Suprapubic skin (tissue), 4 donors: Measurements from ENCODE around the gene CLEC16A. TPM values are rescaled to one million over a fixed set of nuclear protein-coding genes. Genes with fewer than 3 reads are reported as not detected.

ENCODE experiments used
- DNase-seq, 2 donors: peaks; one replicate each; pipeline ENCODE4 v3.0.0-alpha.2; 2019; ENCODE audit warnings: low spot score in 2 of 2
- H3K27ac ChIP-seq: fragments of 200-600 bp; sonication (generic); one replicate; pipeline ENCODE4 v1.5.1; 2019
- H3K27me3 ChIP-seq: fragments of 200-600 bp; sonication (generic); one replicate; pipeline ENCODE4 v1.5.1; 2019
- H3K36me3 ChIP-seq: fragments of 200-600 bp; sonication (generic); one replicate; pipeline ENCODE4 v1.5.1; 2019
- H3K4me1 ChIP-seq: fragments of 200-600 bp; sonication (generic); one replicate; pipeline ENCODE4 v1.5.1; 2019
- H3K4me3 ChIP-seq: fragments of 200-600 bp; sonication (generic); one replicate; pipeline ENCODE4 v1.5.1; 2019; ENCODE audit warnings: mild to moderate bottlenecking
- H3K9me3 ChIP-seq: fragments of 200-600 bp; sonication (generic); one replicate; pipeline ENCODE4 v1.5.1; 2019
- EP300 ChIP-seq: sonication (generic); formaldehyde crosslinking; IDR thresholded peaks from one replicate; pipeline ENCODE4 v1.6.1; 2017; ENCODE audit warnings: antibody characterized with exemption
- POLR2A ChIP-seq, 2 donors: fragments of 450-650 bp; IDR thresholded peaks; one replicate each; pipeline ENCODE4 v1.6.1; 2017; ENCODE audit warnings: antibody characterized with exemption in 2 of 2, mild to moderate bottlenecking in 2 of 2, moderate library complexity in 2 of 2
- POLR2AphosphoS5 ChIP-seq, 3 donors: sonication (generic); formaldehyde crosslinking; IDR thresholded peaks; one replicate each; pipeline ENCODE4 v1.6.1; 2017; ENCODE audit warnings: antibody characterized with exemption in 3 of 3
- WGBS: methylation state at CpG from one replicate; pipeline ENCODE4 v1.1.5; 2018; 5-methylcytosine and 5-hydroxymethylcytosine counted together
- total RNA-seq, 4 donors: library from RNA; depleted of rRNA; stranded (reverse); fragments of >200 nt; gene quantifications; one replicate each; pipeline ENCODE4 v1.1.0, GENCODE V29; 2016
- TF ChIP-seq, protein P1 (sequence below), 2 donors: fragments of 200-600 bp in 1 of 2; fragments of 450-650 bp in 1 of 2; sonication (generic) in 1 of 2; IDR thresholded peaks; one replicate each; pipeline ENCODE4 v1.5.1; 2016 to 2019; ENCODE audit warnings: antibody characterized with exemption in 2 of 2, mild to moderate bottlenecking in 1 of 2, moderate library complexity in 1 of 2

The CLEC16A gene
- total RNA-seq, 4 donors from 2014 or later, result 37.2 to 62.3 (median 39.0) TPM

DNA sequence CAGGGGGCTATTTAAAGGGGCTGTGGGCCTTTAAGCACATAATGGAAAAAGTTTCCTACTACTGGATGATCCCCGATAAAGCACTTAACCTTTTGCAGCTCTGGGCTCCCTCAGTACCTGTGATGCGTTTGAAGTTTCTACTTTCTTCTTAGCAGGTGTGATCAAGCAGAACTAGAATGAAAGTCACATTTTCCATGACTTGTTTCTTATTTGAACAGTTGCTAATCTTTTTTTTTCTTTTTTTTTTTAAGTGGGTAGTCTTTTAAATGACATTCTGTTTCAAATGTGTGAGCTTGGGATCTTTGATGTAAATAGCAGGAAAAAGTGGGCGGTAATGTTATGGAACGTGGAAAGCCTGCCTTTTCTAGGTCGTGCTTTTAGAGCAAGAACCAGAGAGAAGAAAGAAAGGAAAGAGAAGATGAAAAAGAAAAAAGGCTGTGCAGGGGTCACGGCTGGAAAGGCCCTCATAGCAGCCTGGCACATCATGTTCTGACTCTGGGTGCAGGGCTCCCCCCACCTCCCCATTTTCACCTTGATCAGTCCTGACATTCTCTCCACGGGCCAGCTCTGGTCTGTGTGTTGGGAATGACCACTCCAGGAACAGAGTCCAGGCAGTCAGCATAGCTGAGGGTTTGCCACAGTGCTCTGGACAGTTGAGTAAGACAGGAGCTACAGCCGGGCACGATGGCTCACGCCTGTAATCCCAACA is 150.6 kb downstream of the CLEC16A start:
- no peak for DNase-seq
- no peaks in the 10 kb centered on the region for H3K27me3 ChIP-seq
- H3K27ac ChIP-seq, result no peak overlapping the region
- H3K4me1 ChIP-seq, result peaks cover 33% of the 10 kb centered on the region
- WGBS, result 85% methylated on average over 10 of the region's 10 CpGs
- H3K9me3 ChIP-seq, result no peaks in the 10 kb centered on the region
- H3K36me3 ChIP-seq, result no peaks in the 10 kb centered on the region
- H3K4me3 ChIP-seq, result no peak overlapping the region
- no peak for TF ChIP-seq POLR2A (IDR thresholded peaks at IDR 0.05)
- TF ChIP-seq, protein P1, sequence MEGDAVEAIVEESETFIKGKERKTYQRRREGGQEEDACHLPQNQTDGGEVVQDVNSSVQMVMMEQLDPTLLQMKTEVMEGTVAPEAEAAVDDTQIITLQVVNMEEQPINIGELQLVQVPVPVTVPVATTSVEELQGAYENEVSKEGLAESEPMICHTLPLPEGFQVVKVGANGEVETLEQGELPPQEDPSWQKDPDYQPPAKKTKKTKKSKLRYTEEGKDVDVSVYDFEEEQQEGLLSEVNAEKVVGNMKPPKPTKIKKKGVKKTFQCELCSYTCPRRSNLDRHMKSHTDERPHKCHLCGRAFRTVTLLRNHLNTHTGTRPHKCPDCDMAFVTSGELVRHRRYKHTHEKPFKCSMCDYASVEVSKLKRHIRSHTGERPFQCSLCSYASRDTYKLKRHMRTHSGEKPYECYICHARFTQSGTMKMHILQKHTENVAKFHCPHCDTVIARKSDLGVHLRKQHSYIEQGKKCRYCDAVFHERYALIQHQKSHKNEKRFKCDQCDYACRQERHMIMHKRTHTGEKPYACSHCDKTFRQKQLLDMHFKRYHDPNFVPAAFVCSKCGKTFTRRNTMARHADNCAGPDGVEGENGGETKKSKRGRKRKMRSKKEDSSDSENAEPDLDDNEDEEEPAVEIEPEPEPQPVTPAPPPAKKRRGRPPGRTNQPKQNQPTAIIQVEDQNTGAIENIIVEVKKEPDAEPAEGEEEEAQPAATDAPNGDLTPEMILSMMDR (IDR thresholded peaks at IDR 0.05), result no peak
- TF ChIP-seq EP300, result no peak

DNA sequence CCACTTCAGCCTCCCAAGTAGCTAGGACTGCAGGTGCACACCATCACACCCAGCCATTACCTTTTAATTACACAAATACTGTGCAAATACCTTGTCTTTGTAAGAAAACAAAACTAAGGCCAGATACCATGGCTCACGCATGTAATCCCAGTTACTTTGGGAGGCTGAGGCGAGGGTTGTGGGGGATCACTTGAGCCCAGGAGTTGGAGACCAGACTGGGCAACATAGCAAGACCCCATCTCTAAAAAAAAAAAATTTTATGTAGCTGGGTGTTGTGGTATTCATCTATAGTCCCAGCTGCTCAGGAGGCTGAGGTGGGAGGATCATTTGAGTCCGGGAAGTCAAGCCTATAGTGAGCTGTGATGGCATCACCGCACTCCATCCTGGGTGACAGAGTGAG is 151.6 kb downstream of the CLEC16A start:
- H3K4me3 ChIP-seq, result no peak overlapping the region
- no peaks in the 10 kb centered on the region for H3K27me3 ChIP-seq
- TF ChIP-seq EP300 (no peak), POLR2A (IDR thresholded peaks at IDR 0.05) (no peak), POLR2AphosphoS5 (IDR thresholded peaks at IDR 0.05) (no peak)
- TF ChIP-seq, protein P1 (IDR thresholded peaks at IDR 0.05), result no peak
- H3K27ac ChIP-seq, result no peak overlapping the region
- H3K36me3 ChIP-seq, result no peaks in the 10 kb centered on the region
- WGBS, result 100% methylated on average over 4 of the region's 4 CpGs
- H3K4me1 ChIP-seq, result peaks cover 41% of the 10 kb centered on the region
- DNase-seq, result no peak
- H3K9me3 ChIP-seq, result no peaks in the 10 kb centered on the region

DNA sequence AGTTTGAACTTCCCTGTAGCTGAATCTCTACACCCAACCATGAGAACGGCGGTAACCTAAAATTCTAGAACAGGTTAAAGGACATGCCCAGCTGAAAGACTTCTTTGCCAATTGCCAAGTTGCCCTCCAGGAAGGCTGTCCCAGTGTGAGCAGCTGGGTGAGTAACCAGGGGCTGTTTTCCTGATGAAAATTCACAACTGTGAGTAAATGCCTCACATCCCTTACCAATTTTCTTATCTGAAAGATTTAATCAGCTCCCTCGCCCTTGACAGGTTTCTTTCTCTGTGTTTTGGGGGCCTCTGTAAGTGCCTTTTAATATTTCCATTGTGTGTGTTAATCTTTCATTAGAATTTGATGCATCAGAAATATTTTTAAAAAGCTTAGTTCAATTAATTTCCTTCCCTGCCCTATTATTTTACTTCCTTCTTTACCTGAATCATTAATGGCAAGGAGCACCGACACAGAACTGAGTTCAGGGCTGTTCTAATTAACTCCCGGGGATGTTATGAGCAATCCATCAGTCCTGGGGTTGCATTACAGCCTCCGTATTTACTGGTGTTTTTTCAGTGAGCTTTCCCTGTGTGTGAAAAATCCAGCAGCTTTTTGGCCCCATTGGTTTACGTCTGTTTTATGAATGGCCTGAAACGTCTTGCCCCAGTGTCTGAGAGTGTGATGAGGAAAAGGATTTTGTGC is 152.9 kb downstream of the CLEC16A start:
- Histone ChIP-seq H3K9me3 (no peaks in the 10 kb centered on the region), H3K27ac (no peak overlapping the region), H3K4me3 (no peak overlapping the region), H3K4me1 (peaks cover 41% of the 10 kb centered on the region), H3K36me3 (no peaks in the 10 kb centered on the region), H3K27me3 (no peaks in the 10 kb centered on the region)
- WGBS, result 65% methylated on average over 8 of the region's 8 CpGs
- TF ChIP-seq EP300 (no peak), POLR2A (IDR thresholded peaks at IDR 0.05) (no peak), POLR2AphosphoS5 (IDR thresholded peaks at IDR 0.05) (no peak)
- TF ChIP-seq, protein P1 (IDR thresholded peaks at IDR 0.05), result no peak
- DNase-seq, result no peak

DNA sequence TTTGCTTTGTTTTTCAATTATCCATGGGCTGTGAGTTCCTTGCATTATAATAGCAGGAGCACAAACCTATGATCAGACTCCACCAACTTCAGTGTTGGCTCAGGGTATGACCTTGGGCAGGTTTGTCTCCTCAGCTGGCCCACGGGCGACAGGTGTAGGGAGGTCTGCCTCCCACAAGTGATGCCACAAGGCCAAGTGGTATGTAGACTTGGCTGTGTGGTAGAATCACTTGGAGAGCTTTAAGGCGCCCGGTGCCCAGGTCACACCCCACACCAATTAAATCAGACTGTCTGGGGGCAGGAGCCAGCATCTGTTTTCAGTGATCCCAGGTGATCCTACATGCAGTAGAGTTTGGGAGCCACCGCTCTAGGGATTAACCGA is 153.4 kb downstream of the CLEC16A start:
- H3K4me3 ChIP-seq, result no peak overlapping the region
- TF ChIP-seq POLR2A (IDR thresholded peaks at IDR 0.05) (no peak), POLR2AphosphoS5 (IDR thresholded peaks at IDR 0.05) (no peak), EP300 (no peak)
- TF ChIP-seq, protein P1 (IDR thresholded peaks at IDR 0.05), result no peak
- WGBS, result no CpG with 5 or more reads among the region's 6 CpGs
- H3K27ac ChIP-seq, result no peak overlapping the region
- H3K36me3 ChIP-seq, result no peaks in the 10 kb centered on the region
- no peaks in the 10 kb centered on the region for H3K9me3 ChIP-seq
- peaks cover 44% of the 10 kb centered on the region for H3K4me1 ChIP-seq
- no peak for DNase-seq
- H3K27me3 ChIP-seq, result no peaks in the 10 kb centered on the region

DNA sequence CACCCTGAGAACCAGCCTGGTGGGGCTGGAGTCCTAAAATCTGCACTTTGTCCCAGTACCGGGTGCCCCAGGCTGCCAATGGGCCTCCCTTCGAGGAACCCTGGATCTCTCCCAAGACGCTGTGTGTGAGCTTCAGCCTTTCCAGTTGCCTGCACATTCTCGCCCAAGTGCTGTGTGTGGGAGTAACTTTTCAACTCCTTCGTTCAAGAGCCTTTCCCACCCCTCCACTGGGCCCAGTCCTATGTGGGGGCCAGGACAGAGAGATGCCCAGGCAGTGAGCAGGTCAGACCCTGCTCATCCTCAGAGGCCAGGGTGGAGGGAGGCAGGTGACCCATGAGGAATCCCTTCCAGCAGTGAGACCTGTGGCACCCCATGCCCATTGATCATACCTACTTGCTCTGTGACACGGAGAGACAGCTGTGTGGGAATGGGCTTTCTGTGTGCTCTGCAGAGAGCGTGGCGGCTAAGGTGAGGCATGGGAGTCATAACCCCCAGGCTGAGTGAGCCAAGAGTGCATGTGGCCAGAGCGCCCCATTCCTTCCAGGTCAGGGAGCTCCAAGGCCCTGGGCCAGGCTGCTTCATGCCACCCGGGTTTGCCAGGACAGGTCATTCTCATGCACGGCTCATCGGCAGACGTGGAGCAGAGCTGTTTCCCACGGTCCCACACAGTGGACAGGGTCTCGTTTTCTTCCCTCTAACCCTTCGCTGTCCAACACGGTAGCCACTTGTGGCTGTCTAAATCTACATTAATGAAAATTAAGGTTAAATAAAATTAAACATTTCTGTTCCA is 154.4 kb downstream of the CLEC16A start:
- Histone ChIP-seq H3K27ac (no peak overlapping the region), H3K4me1 (peaks cover 35% of the 10 kb centered on the region)

More for the DNA sequence above, 154.4 kb downstream of the CLEC16A start:
- no peaks in the 10 kb centered on the region for H3K9me3 ChIP-seq
- 86% methylated on average over 14 of the region's 17 CpGs for WGBS
- H3K27me3 ChIP-seq, result no peaks in the 10 kb centered on the region
- no peak for DNase-seq
- H3K36me3 ChIP-seq, result no peaks in the 10 kb centered on the region
- TF ChIP-seq POLR2A (IDR thresholded peaks at IDR 0.05) (no peak), EP300 (no peak), POLR2AphosphoS5 (IDR thresholded peaks at IDR 0.05) (no peak)
- TF ChIP-seq, protein P1 (IDR thresholded peaks at IDR 0.05), result no peak
- no peak overlapping the region for H3K4me3 ChIP-seq
